Nephron (organoid): ENCODE results near the gene PMP22.

ENCODE experiments used
- H3K27ac Mint-ChIP-seq, 3 experiments: 2 replicates each; pipeline ENCODE4 v1.8.0; 2020; ENCODE audit warnings: mixed read lengths in 3 of 3, mild to moderate bottlenecking in 2 of 3, moderate library complexity in 1 of 3
- H3K27me3 Mint-ChIP-seq: 2 replicates; pipeline ENCODE4 v1.8.0; 2021; ENCODE audit warnings: low read depth, mild to moderate bottlenecking, moderate library complexity, mixed read lengths
- H3K36me3 Mint-ChIP-seq: 2 replicates; pipeline ENCODE4 v1.8.0; 2020; ENCODE audit warnings: low read depth, mixed read lengths
- H3K4me1 Mint-ChIP-seq: 2 replicates; pipeline ENCODE4 v1.8.0; 2020; ENCODE audit warnings: mixed read lengths
- H3K4me3 Mint-ChIP-seq, 3 experiments: 2 replicates each; pipeline ENCODE4 v1.8.0; 2020; ENCODE audit warnings: mild to moderate bottlenecking in 3 of 3, mixed read lengths in 3 of 3, moderate library complexity in 2 of 3
- H3K9me3 Mint-ChIP-seq: 2 replicates; pipeline ENCODE4 v1.8.0; 2020; ENCODE audit warnings: mixed read lengths
- CTCF ChIP-seq, 3 experiments: fragments of 200-600 bp; sonication (generic); IDR thresholded peaks; one replicate each; pipeline ENCODE4 v1.5.0; 2021; ENCODE audit warnings: antibody characterized with exemption in 3 of 3; ENCODE audit not compliant: unreplicated experiment in 3 of 3

The PMP22 gene

GRCh38 chr17:15184872-15185624 is 80.1 kb downstream of the PMP22 start:
- Mint-ChIP-seq H3K36me3 (no peaks in the 10 kb centered on the region), H3K27me3 (peaks cover 9% of the 10 kb centered on the region), H3K4me1 (peaks cover 15% of the 10 kb centered on the region), H3K9me3 (peaks cover 3% of the 10 kb centered on the region), H3K27ac (peak overlapping the region in 1 of 3 experiments; percentile 32), H3K4me3 (no peak overlapping the region)
- no peak for TF ChIP-seq CTCF (IDR thresholded peaks at IDR 0.05; ENCODE audit: unreplicated experiment in 3 of 3)

GRCh38 chr17:15181816-15182215 is 83.3 kb downstream of the PMP22 start:
- no peaks in the 10 kb centered on the region for H3K36me3 Mint-ChIP-seq
- no peak for TF ChIP-seq CTCF (IDR thresholded peaks at IDR 0.05; ENCODE audit: unreplicated experiment in 3 of 3)
- no peaks in the 10 kb centered on the region for H3K9me3 Mint-ChIP-seq
- H3K27me3 Mint-ChIP-seq: peaks cover 13% of the 10 kb centered on the region
- no peak overlapping the region for H3K27ac Mint-ChIP-seq
- H3K4me1 Mint-ChIP-seq: peaks cover 15% of the 10 kb centered on the region
- no peak overlapping the region for H3K4me3 Mint-ChIP-seq

- Mint-ChIP-seq H3K4me1 (peaks cover 15% of the 10 kb centered on the region), H3K27ac (no peak overlapping the region), H3K9me3 (no peaks in the 10 kb centered on the region)
Observed at GRCh38 chr17:15181333-15181732, 83.8 kb downstream of the PMP22 start.

GRCh38 chr17:15180121-15180561 is 85.0 kb downstream of the PMP22 start:
- Mint-ChIP-seq H3K27me3 (peaks cover 10% of the 10 kb centered on the region), H3K4me1 (peaks cover 3% of the 10 kb centered on the region), H3K27ac (no peak overlapping the region), H3K4me3 (no peak overlapping the region), H3K9me3 (no peaks in the 10 kb centered on the region), H3K36me3 (no peaks in the 10 kb centered on the region)
- no peak for TF ChIP-seq CTCF (IDR thresholded peaks at IDR 0.05; ENCODE audit: unreplicated experiment in 3 of 3)

More at GRCh38 chr17:15181333-15181732, 83.8 kb downstream of the PMP22 start:
- peaks cover 13% of the 10 kb centered on the region for H3K27me3 Mint-ChIP-seq
- no peaks in the 10 kb centered on the region for H3K36me3 Mint-ChIP-seq
- no peak for TF ChIP-seq CTCF (IDR thresholded peaks at IDR 0.05; ENCODE audit: unreplicated experiment in 3 of 3)
- no peak overlapping the region for H3K4me3 Mint-ChIP-seq
